Glutamatergic neuron (in vitro differentiated cells): Measurements from ENCODE around the gene HIVEP2. TPM values are rescaled to one million over a fixed set of nuclear protein-coding genes. Genes with fewer than 3 reads are reported as not detected.

ENCODE experiments used
- DNase-seq: peaks from one replicate; pipeline ENCODE4 v3.0.0; 2022
- H3K27ac Mint-ChIP-seq: one replicate; pipeline ENCODE4 v1.8.0; 2020; ENCODE audit warnings: mild to moderate bottlenecking, mixed read lengths, inconsistent platforms; ENCODE audit not compliant: unreplicated experiment
- H3K27me3 Mint-ChIP-seq: one replicate; pipeline ENCODE4 v1.8.0; 2020; ENCODE audit warnings: mild to moderate bottlenecking, moderate library complexity, mixed read lengths, inconsistent platforms; ENCODE audit not compliant: unreplicated experiment
- H3K36me3 Mint-ChIP-seq: one replicate; pipeline ENCODE4 v1.8.0; 2020; ENCODE audit warnings: mild to moderate bottlenecking, mixed read lengths, inconsistent platforms; ENCODE audit not compliant: unreplicated experiment
- H3K4me1 Mint-ChIP-seq: one replicate; pipeline ENCODE4 v1.8.0; 2020; ENCODE audit warnings: mild to moderate bottlenecking, low read depth, mixed read lengths, inconsistent platforms; ENCODE audit not compliant: unreplicated experiment
- H3K4me3 Mint-ChIP-seq: one replicate; pipeline ENCODE4 v1.8.0; 2020; ENCODE audit warnings: mild to moderate bottlenecking, mixed read lengths, inconsistent platforms; ENCODE audit not compliant: unreplicated experiment
- H3K9me3 Mint-ChIP-seq: one replicate; pipeline ENCODE4 v1.8.0; 2020; ENCODE audit warnings: mild to moderate bottlenecking, moderate library complexity, mixed read lengths, inconsistent platforms; ENCODE audit not compliant: unreplicated experiment
- CTCF ChIP-seq: fragments of 200-600 bp; sonication (generic); IDR thresholded peaks from one replicate; pipeline ENCODE4 v1.5.0; 2021; ENCODE audit not compliant: partially characterized antibody, unreplicated experiment
- total RNA-seq: library from RNA; stranded (reverse); fragmentation: NEBNext Ultra II Directional; extraction: Animal tissue kit (Norgen Biotek cat#: 25700); gene quantifications from one replicate; pipeline ENCODE4 v1.2.1, GENCODE V29; 2021; ENCODE audit not compliant: unreplicated experiment

The HIVEP2 gene
- total RNA-seq, 1 donor from 2014 or later: 2.6 TPM

- H3K4me1 Mint-ChIP-seq: no peaks in the 10 kb centered on the region
- no peak for TF ChIP-seq CTCF
- H3K27me3 Mint-ChIP-seq: peaks cover 2% of the 10 kb centered on the region
- H3K36me3 Mint-ChIP-seq: no peaks in the 10 kb centered on the region
- H3K27ac Mint-ChIP-seq: no peak overlapping the region
- no peak overlapping the region for H3K4me3 Mint-ChIP-seq
- DNase-seq: no peak
- peaks cover 7% of the 10 kb centered on the region for H3K9me3 Mint-ChIP-seq
Measured at GRCh38 chr6:142952614-142953013, 7.6 kb upstream of the HIVEP2 start.

GRCh38 chr6:142950291-142950690 lies 5.3 kb upstream of the HIVEP2 start:
- peaks cover 7% of the 10 kb centered on the region for H3K27me3 Mint-ChIP-seq
- DNase-seq: no peak
- no peaks in the 10 kb centered on the region for H3K36me3 Mint-ChIP-seq
- no peaks in the 10 kb centered on the region for H3K4me1 Mint-ChIP-seq
- no peak overlapping the region for H3K27ac Mint-ChIP-seq
- peaks cover 9% of the 10 kb centered on the region for H3K9me3 Mint-ChIP-seq
- H3K4me3 Mint-ChIP-seq: no peak overlapping the region
- no peak for TF ChIP-seq CTCF

GRCh38 chr6:142947714-142948480 lies 2.9 kb upstream of the HIVEP2 start:
- Mint-ChIP-seq H3K36me3 (no peaks in the 10 kb centered on the region), H3K4me1 (peaks cover 9% of the 10 kb centered on the region), H3K27ac (no peak overlapping the region), H3K27me3 (peaks cover 14% of the 10 kb centered on the region), H3K9me3 (peaks cover 17% of the 10 kb centered on the region), H3K4me3 (peak overlapping the region; percentile 78)
- DNase-seq: no peak
- no peak for TF ChIP-seq CTCF

- H3K4me1 Mint-ChIP-seq: peaks cover 9% of the 10 kb centered on the region
- H3K36me3 Mint-ChIP-seq: no peaks in the 10 kb centered on the region
- peaks cover 17% of the 10 kb centered on the region for H3K9me3 Mint-ChIP-seq
- TF ChIP-seq CTCF: no peak
- peak overlapping the region; percentile 43 for H3K27ac Mint-ChIP-seq
- peak overlapping the region; percentile 91 for H3K4me3 Mint-ChIP-seq
- peak; percentile 52 for DNase-seq
- H3K27me3 Mint-ChIP-seq: peaks cover 14% of the 10 kb centered on the region
Measured at GRCh38 chr6:142946924-142947713, 2.1 kb upstream of the HIVEP2 start.
